Choroid plexus epithelial cell (primary cell): ENCODE measurements around the gene GOLGA6D.
"Not testable (repeated sequence)": the region's sequence is repeated elsewhere in the genome, so short reads cannot be mapped to it uniquely, and the experiment has no call there.

Source experiments
- DNase-seq: peaks from one replicate; pipeline ENCODE4 v3.0.0-alpha.2; 2010; ENCODE audit warnings: low read depth
- H3K4me3 ChIP-seq: 2 replicates; pipeline ENCODE4 v1.5.1; 2011; ENCODE audit warnings: low read depth, mild to moderate bottlenecking, control low read depth, low read length, moderate library complexity
- CTCF ChIP-seq: conservative IDR thresholded peaks from 2 replicates; pipeline ENCODE4 v1.5.1; 2011; ENCODE audit warnings: low read depth, mild to moderate bottlenecking, control low read depth, inconsistent platforms, low read length, moderate library complexity

GOLGA6D gene

DNA sequence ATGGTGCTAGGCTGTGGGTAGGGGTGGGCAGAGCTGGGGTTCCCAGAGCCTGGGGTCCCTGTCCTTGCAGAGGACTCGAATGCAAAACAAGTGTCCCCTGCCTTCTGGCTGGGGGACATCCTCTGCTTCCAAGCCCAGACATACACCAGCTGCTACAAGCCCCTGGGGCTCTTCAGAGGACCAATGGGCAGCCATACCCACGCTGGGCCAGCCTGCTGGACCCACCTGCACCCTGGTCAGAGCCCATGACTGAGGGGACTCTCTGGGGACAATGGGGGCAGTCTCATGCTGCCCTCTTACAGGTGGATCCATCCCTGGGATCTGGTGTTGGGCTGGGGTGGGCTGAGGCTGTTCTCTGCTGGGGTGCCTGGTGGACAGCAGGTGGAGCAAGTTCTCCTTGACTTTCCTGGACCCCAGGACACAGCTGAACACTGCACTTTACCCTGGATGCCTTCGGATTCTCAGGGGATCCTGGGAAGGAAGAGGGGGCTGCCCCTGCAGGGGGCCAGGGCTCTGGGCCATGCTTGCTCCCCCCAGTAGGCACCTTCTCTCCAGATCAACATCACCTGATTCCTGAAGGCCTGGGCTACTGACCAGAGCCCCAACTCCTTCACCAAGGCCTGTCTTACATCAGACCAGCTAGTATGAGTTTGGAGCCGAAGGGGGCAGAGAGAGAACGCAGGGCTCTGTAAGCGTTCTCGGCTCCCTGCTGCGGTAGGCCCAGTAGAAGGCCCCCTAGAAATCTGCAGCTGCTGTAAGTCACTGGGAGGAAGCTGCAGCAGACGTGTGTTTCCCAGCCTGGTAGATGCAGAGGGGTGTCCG is 46.1 kb downstream of the GOLGA6D start:
- no peak for DNase-seq
- H3K4me3 ChIP-seq: no peak overlapping the region
- TF ChIP-seq CTCF: no peak

DNA sequence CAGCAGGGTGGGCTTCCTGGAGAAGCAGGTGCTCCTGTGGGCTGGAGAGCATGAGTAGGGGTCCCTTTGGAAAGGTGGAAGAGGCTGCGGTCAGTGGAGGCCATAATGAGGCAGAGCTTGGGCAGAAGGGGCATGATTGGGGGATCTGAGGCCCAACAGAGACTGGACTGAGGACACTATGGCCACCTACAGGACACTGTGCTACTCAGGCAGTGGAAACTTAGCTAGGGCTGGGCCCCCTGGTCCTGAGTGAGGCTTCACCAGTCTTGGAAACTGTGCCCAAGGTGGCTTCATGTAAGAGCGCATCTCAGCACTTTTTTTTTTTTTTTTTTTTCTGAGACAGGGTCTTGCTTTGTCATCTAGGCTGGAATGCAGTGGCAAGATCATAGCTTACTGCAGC is 46.9 kb downstream of the GOLGA6D start:
- no peak for TF ChIP-seq CTCF
- no peak overlapping the region for H3K4me3 ChIP-seq
- no peak for DNase-seq

DNA sequence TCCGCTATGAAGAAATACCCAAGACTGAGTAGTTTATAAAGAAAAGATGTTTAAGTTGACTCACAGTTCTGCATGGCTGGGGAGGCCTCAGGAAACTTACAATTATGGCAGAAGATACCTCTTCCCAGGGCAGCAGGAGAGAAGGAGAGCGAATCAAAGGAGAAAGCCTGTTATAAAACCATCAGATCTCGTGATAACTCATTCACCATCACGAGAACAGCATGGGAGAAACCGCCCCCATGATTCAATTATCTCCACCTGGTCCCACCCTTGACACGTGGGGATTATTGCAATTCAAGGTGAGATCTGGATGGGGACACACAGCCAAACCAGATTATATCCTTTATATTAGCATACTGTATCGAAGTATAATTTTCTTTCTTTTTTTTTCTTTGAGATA is 49.5 kb downstream of the GOLGA6D start:
- not testable (repeated sequence) for DNase-seq, H3K4me3 ChIP-seq

DNA sequence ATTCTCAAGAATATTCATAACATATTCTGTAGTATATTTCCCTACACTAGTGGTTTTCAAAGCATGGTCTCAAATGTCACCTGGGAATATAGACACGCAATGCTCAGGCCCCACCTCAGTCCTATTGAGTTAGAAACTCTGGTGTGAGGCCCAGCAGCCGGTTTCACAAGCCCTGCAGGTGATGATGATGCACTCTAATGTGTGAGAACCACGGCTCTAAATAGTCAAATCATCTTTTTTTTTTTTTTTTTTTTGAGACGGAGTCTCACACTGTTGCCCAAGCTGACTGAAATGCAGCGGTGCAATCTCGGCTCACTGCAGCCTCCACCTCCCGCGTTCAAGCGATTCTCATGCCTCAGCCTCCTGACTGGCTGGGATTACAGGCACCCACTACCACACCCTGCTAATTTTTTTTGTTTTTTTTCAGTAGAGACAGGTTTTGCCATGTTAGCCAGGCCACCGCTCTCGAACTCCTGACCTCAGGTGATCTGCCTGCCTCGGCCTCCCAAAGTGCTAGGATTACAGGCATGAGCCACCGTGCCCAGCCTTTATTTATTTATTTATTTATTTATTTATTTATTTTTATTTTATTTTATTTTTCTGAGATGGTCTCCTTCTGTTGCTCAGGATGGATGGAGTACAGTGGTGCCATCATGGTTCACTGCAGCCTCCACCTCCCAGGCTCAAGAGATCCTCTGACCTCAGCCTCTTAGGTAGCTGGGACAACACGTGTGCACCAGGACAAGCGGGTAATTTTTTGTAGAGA is 51.2 kb downstream of the GOLGA6D start:
- H3K4me3 ChIP-seq, DNase-seq: not testable (repeated sequence)

DNA sequence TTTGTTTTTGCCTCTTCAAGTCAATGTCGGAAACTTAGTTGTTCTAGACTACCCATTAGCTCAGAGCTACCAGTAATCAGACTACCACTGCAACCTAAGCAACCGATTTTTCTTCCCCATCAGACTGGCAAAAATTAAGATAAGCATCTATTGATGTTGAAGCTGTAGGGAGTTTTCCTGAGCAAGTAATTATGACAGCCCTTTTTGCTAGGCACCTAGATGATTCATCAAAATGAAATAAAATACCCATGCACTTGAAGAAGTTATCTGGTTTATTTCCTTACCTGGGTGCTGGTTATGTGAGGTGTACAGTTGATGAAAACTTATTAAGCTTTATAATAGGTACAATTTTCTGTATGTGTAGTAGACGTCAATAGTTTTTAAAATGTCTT is 52.7 kb downstream of the GOLGA6D start:
- TF ChIP-seq CTCF: no peak
- peak overlapping the region; percentile 84 for H3K4me3 ChIP-seq
- no peak for DNase-seq

DNA sequence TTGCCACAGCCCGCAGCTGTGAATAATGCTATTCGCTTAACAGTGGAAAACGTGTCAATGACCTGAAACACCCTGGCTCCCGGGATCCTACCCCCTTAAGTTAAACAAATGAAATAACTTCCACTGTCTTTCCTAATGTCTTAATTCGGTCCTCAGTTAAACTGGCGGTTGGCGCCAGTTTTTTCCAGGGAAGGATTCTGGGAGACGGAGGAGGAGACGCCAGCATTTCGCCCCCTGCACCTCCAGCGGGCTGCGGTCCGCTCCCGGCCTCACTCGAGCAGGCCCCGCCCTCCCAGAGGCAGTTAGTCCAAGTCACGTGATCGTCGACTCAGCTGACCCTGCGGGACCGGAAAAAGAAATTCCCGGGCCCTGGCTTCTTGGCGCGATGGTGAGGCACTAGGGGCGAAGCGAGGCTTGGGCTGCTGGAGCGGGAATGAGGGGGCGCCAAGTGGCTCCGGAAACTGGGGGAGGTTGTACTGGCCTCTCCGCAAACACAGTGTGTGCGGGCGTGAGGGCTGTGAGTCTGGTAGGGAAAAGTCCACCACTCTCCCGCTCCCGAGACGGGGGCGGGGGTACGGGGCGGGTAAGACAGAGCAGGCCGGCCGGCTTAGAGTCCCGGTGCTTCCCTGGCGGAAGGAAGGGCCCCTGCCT is 53.2 kb downstream of the GOLGA6D start, which contains the start of gene COMMD4:
Gene COMMD4, plus strand, starts transcription at position 359 of the 651 bp plus-strand sequence. Its CDS starts 27 bp downstream, at position 386.
- DNase-seq: peak; percentile 96
- no peak for TF ChIP-seq CTCF

GRCh38 chr15:75338661-75339240 is 56.1 kb downstream of the GOLGA6D start:
- no peak overlapping the region for H3K4me3 ChIP-seq
- no peak for DNase-seq
- TF ChIP-seq CTCF: no peak

More for the DNA sequence above, 53.2 kb downstream of the GOLGA6D start, which contains the start of gene COMMD4:
- peak within 1 kb of the TSS; percentile 84 for H3K4me3 ChIP-seq
